RWPE2 (cell line): ENCODE measurements around the gene PLEKHN1.

Source experiments
- ATAC-seq: fragments of 200-7000 bp; cut with Tn5 transposase; 3 replicates; pipeline ENCODE4 v1.9.1; 2021; ENCODE audit warnings: low read depth
- DNase-seq: peaks from one replicate; pipeline ENCODE4 v3.0.0-alpha.2; 2020; ENCODE audit warnings: low spot score
- H3K27ac ChIP-seq: fragments of 450-650 bp; 2 replicates; pipeline ENCODE4 v1.5.1; 2017; ENCODE audit warnings: mild to moderate bottlenecking; ENCODE audit not compliant: poor library complexity, severe bottlenecking
- H3K27me3 ChIP-seq: fragments of 250-450 bp; sonication (Bioruptor Pico); 2 replicates; pipeline ENCODE4 v1.5.1; 2021; ENCODE audit warnings: mild to moderate bottlenecking, moderate library complexity; ENCODE audit not compliant: insufficient read depth, poor library complexity, severe bottlenecking
- H3K36me3 ChIP-seq: fragments of 250-450 bp; sonication (Bioruptor Pico); 2 replicates; pipeline ENCODE4 v1.5.1; 2020; ENCODE audit warnings: low read depth, mild to moderate bottlenecking, moderate library complexity
- H3K4me1 ChIP-seq: fragments of 250-450 bp; sonication (Bioruptor Pico); 2 replicates; pipeline ENCODE4 v1.5.1; 2021; ENCODE audit warnings: mild to moderate bottlenecking, moderate library complexity; ENCODE audit not compliant: insufficient read depth, poor library complexity, severe bottlenecking
- H3K4me3 ChIP-seq: fragments of 250-450 bp; sonication (Bioruptor Pico); 2 replicates; pipeline ENCODE4 v1.5.1; 2021; ENCODE audit warnings: mild to moderate bottlenecking, moderate library complexity; ENCODE audit not compliant: severe bottlenecking
- H3K9me3 ChIP-seq: fragments of 250-450 bp; sonication (Bioruptor Pico); 2 replicates; pipeline ENCODE4 v1.5.1; 2021; ENCODE audit warnings: mild to moderate bottlenecking, moderate library complexity; ENCODE audit not compliant: severe bottlenecking
- CTCF ChIP-seq: fragments of 450-650 bp; IDR thresholded peaks from one replicate; pipeline ENCODE4 v1.5.1; 2017; ENCODE audit warnings: mild to moderate bottlenecking, moderate library complexity; ENCODE audit not compliant: poor library complexity, severe bottlenecking

The PLEKHN1 gene

DNA sequence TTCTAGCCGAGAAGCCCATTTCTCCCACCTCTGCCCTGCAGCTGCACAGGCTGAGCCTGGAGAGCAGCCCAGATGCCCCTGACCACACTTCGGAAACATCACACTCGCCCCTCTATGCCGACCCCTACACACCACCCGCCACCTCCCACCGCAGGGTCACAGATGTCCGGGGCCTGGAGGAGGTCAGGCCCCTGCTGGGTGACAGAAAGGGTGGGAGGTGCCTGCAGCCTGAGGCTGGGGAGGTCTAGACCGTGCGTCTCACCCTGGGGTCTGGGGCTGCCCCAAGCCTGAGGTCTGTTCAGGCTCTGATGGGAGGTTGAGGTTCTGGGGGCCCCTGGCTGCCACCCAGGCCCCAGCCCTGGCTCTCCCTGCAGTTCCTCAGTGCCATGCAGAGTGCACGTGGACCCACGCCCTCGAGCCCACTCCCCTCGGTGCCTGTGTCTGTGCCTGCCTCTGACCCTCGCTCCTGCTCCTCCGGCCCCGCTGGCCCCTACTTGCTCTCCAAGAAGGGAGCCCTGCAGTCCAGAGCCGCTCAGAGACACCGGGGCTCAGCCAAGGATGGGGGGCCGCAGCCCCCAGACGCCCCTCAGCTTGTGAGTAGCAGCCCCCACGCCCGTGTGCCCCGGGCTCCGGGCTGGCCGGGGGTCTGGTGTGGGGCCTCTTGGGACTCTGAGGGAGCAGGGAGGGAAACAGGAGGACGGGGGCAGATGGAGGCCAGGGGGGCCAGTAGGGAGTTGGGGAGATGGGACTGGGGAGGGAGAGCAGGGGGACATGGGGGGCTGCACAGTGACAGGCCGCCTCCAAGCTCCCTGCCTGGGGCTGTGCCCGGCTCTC is 7.4 kb downstream of the PLEKHN1 start:
- Histone ChIP-seq H3K36me3 (no peaks in the 10 kb centered on the region), H3K27ac (no peak overlapping the region), H3K4me3 (no peak overlapping the region), H3K4me1 (no peaks in the 10 kb centered on the region), H3K9me3 (no peaks in the 10 kb centered on the region), H3K27me3 (no peaks in the 10 kb centered on the region)
- ATAC-seq (no peak), DNase-seq (no peak)
- TF ChIP-seq CTCF, result no peak

DNA sequence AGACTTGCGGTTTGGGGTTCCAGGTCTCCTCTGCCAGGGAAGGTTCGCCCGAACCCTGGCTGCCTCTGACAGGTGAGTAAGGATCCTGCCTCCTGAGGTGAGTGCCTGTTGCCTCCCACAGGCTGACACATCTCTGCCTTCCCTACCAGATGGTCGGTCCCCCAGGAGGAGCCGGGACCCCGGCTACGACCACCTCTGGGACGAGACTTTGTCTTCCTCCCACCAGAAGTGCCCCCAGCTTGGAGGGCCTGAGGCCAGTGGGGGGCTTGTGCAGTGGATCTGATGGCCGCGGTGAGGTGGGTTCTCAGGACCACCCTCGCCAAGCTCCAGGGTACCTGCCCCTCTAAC is 8.0 kb downstream of the PLEKHN1 start:
- no peak for TF ChIP-seq CTCF
- DNase-seq (no peak), ATAC-seq (no peak)
- Histone ChIP-seq H3K4me1 (no peaks in the 10 kb centered on the region), H3K9me3 (no peaks in the 10 kb centered on the region), H3K27ac (no peak overlapping the region), H3K4me3 (no peak overlapping the region), H3K27me3 (no peaks in the 10 kb centered on the region), H3K36me3 (no peaks in the 10 kb centered on the region)

- no peak for TF ChIP-seq CTCF
- Histone ChIP-seq H3K36me3 (no peaks in the 10 kb centered on the region), H3K27ac (no peak overlapping the region), H3K27me3 (no peaks in the 10 kb centered on the region), H3K9me3 (no peaks in the 10 kb centered on the region), H3K4me3 (no peak overlapping the region), H3K4me1 (no peaks in the 10 kb centered on the region)
- no peak for DNase-seq
- ATAC-seq, result no peak
Measured at GRCh38 chr1:974687-975328, 8.5 kb downstream of the PLEKHN1 start.

DNA sequence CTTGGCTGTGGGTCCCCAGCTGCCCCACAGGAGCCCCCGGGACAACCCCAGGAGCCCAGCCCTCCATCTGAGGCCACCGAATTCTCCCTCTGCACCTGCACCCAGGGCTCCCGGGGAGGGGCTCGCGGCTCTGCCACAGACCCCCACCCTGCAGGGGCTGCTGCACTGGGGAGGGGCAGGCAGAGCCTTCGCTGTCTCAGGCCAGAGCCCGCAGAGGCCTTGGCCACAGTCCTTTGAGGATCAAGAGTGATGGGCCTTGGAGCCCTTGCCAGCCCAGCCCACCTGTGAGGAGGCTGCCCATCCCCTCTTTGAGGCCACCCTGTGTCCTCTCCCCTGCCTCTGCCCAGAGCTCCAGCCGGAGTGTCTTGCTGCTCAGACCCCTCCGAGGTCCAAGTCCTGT is 9.1 kb downstream of the PLEKHN1 start:
- TF ChIP-seq CTCF, result no peak
- H3K27me3 ChIP-seq, result no peaks in the 10 kb centered on the region
- H3K4me3 ChIP-seq, result no peak overlapping the region
- DNase-seq (no peak), ATAC-seq (no peak)
- H3K36me3 ChIP-seq, result no peaks in the 10 kb centered on the region
- H3K4me1 ChIP-seq, result no peaks in the 10 kb centered on the region
- H3K27ac ChIP-seq, result peak overlapping the region; percentile 52
- H3K9me3 ChIP-seq, result no peaks in the 10 kb centered on the region
